ENCODE data around the gene SERINC5.
"Not testable (repeated sequence)": the region's sequence is repeated elsewhere in the genome, so short reads cannot be mapped to it uniquely, and the experiment has no call there.

Gene SERINC5

GRCh38 chr5:80172067-80172695 lies 83.7 kb downstream of the SERINC5 start:
- Histone ChIP-seq H3K4me3 (ENCODE audit: extremely low read depth, insufficient read depth, low read length, poor library complexity, severe bottlenecking) (no peak overlapping the region), H3K27ac (ENCODE audit: low read depth, low read length, severe bottlenecking) (no peak overlapping the region), H3K4me1 (ENCODE audit: control insufficient read depth, insufficient read depth, low read length, poor library complexity, severe bottlenecking) (no peaks in the 10 kb centered on the region), H3K9me3 (ENCODE audit: control insufficient read depth, low read length) (no peaks in the 10 kb centered on the region), H3K36me3 (ENCODE audit: control insufficient read depth, insufficient read depth, low read length) (peaks cover 37% of the 10 kb centered on the region)
- 81 to 100% methylated on average over 5 to 8 of the region's 9 CpGs for WGBS, 2 experiments (ENCODE audit: insufficient coverage in 2 of 2)

- Histone ChIP-seq H3K36me3 (ENCODE audit: control insufficient read depth, insufficient read depth, low read length) (peaks cover 33% of the 10 kb centered on the region), H3K4me3 (ENCODE audit: extremely low read depth, insufficient read depth, low read length, poor library complexity, severe bottlenecking) (no peak overlapping the region), H3K9me3 (ENCODE audit: control insufficient read depth, low read length) (no peaks in the 10 kb centered on the region), H3K4me1 (ENCODE audit: control insufficient read depth, insufficient read depth, low read length, poor library complexity, severe bottlenecking) (no peaks in the 10 kb centered on the region), H3K27ac (ENCODE audit: low read depth, low read length, severe bottlenecking) (no peak overlapping the region)
- WGBS, 2 experiments (ENCODE audit: insufficient coverage in 2 of 2): 86 to 94% methylated on average over 2 of the region's 2 CpGs
Measured at GRCh38 chr5:80170117-80170535, 85.7 kb downstream of the SERINC5 start.

DNA sequence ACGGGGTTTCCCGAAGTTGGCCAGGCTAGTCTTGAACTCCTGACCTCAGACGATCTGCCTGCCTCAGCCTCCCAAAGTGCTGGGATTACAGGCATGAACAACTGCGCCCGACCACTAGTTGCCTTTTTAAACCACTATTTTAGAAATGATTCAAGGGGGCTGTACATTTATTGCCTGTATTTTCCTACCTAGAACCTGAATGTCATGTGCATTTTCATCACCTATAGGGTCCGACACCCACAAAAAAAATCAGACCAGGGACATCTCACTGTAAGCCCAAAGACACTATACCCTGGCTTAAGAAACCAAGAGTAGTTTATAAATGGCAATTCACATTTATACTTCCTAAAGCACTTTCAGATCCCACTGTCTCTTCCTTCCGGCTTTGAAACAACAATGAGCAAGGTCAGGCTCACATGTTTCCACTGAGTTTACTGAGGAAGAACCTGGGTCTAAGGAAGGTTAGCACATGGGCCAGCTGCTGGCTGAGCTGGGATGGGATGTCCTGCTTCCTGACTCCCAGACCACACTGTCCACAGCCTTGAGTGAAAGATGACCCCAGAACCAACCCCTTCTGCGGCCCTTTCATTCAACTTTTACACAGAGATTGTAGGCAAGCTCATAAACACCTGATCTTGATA lies 87.3 kb downstream of the SERINC5 start:
- no peak overlapping the region for H3K4me3 ChIP-seq (ENCODE audit: extremely low read depth, insufficient read depth, low read length, poor library complexity, severe bottlenecking)
- no peak overlapping the region for H3K27ac ChIP-seq (ENCODE audit: low read depth, low read length, severe bottlenecking)
- H3K4me1 ChIP-seq (ENCODE audit: control insufficient read depth, insufficient read depth, low read length, poor library complexity, severe bottlenecking): no peaks in the 10 kb centered on the region
- H3K36me3 ChIP-seq (ENCODE audit: control insufficient read depth, insufficient read depth, low read length): peaks cover 39% of the 10 kb centered on the region
- no peaks in the 10 kb centered on the region for H3K9me3 ChIP-seq (ENCODE audit: control insufficient read depth, low read length)
- WGBS, 2 experiments (ENCODE audit: insufficient coverage in 2 of 2): 96 to 100% methylated on average over 4 to 6 of the region's 8 CpGs

GRCh38 chr5:80165452-80165851 lies 90.4 kb downstream of the SERINC5 start:
- H3K4me3 ChIP-seq (ENCODE audit: extremely low read depth, insufficient read depth, low read length, poor library complexity, severe bottlenecking): no peak overlapping the region
- H3K36me3 ChIP-seq (ENCODE audit: control insufficient read depth, insufficient read depth, low read length): peaks cover 41% of the 10 kb centered on the region
- 80% methylated on average over 1 of the region's 3 CpGs; no CpG with 5 or more reads in 1 of the 2 experiments for WGBS, 2 experiments (ENCODE audit: insufficient coverage in 2 of 2)
- H3K9me3 ChIP-seq (ENCODE audit: control insufficient read depth, low read length): no peaks in the 10 kb centered on the region
- no peak overlapping the region for H3K27ac ChIP-seq (ENCODE audit: low read depth, low read length, severe bottlenecking)
- no peaks in the 10 kb centered on the region for H3K4me1 ChIP-seq (ENCODE audit: control insufficient read depth, insufficient read depth, low read length, poor library complexity, severe bottlenecking)

- no peak overlapping the region for H3K27ac ChIP-seq (ENCODE audit: low read depth, low read length, severe bottlenecking)
- H3K4me1 ChIP-seq (ENCODE audit: control insufficient read depth, insufficient read depth, low read length, poor library complexity, severe bottlenecking): peaks cover 5% of the 10 kb centered on the region
- no peak overlapping the region for H3K4me3 ChIP-seq (ENCODE audit: extremely low read depth, insufficient read depth, low read length, poor library complexity, severe bottlenecking)
- H3K9me3 ChIP-seq (ENCODE audit: control insufficient read depth, low read length): no peaks in the 10 kb centered on the region
- peaks cover 34% of the 10 kb centered on the region for H3K36me3 ChIP-seq (ENCODE audit: control insufficient read depth, insufficient read depth, low read length)
- no CpG with 5 or more reads among the region's 1 CpG for WGBS, 2 experiments (ENCODE audit: insufficient coverage in 2 of 2)
Measured at GRCh38 chr5:80161165-80161564, 94.7 kb downstream of the SERINC5 start.

GRCh38 chr5:80160242-80160641 lies 95.6 kb downstream of the SERINC5 start:
- H3K4me3 ChIP-seq (ENCODE audit: extremely low read depth, insufficient read depth, low read length, poor library complexity, severe bottlenecking): no peak overlapping the region
- peaks cover 34% of the 10 kb centered on the region for H3K36me3 ChIP-seq (ENCODE audit: control insufficient read depth, insufficient read depth, low read length)
- WGBS, 2 experiments (ENCODE audit: insufficient coverage in 2 of 2): 100% methylated on average over 2 of the region's 3 CpGs; no CpG with 5 or more reads in 1 of the 2 experiments
- no peaks in the 10 kb centered on the region for H3K9me3 ChIP-seq (ENCODE audit: control insufficient read depth, low read length)
- H3K27ac ChIP-seq (ENCODE audit: low read depth, low read length, severe bottlenecking): no peak overlapping the region
- H3K4me1 ChIP-seq (ENCODE audit: control insufficient read depth, insufficient read depth, low read length, poor library complexity, severe bottlenecking): peaks cover 5% of the 10 kb centered on the region

- H3K27ac ChIP-seq (ENCODE audit: low read depth, low read length, severe bottlenecking): no peak overlapping the region
- H3K36me3 ChIP-seq (ENCODE audit: control insufficient read depth, insufficient read depth, low read length): peaks cover 28% of the 10 kb centered on the region
- 50 to 83% methylated on average over 1 of the region's 3 CpGs for WGBS, 2 experiments (ENCODE audit: insufficient coverage in 2 of 2)
Measured at GRCh38 chr5:80159133-80159815, 96.6 kb downstream of the SERINC5 start.

GRCh38 chr5:80156156-80156555 lies 99.7 kb downstream of the SERINC5 start:
- H3K36me3 ChIP-seq (ENCODE audit: control insufficient read depth, insufficient read depth, low read length): peaks cover 16% of the 10 kb centered on the region
- peak overlapping the region; percentile 71 for H3K27ac ChIP-seq (ENCODE audit: low read depth, low read length, severe bottlenecking)
- H3K4me1 ChIP-seq (ENCODE audit: control insufficient read depth, insufficient read depth, low read length, poor library complexity, severe bottlenecking): peaks cover 5% of the 10 kb centered on the region
- H3K9me3 ChIP-seq (ENCODE audit: control insufficient read depth, low read length): no peaks in the 10 kb centered on the region
- WGBS, 2 experiments (ENCODE audit: insufficient coverage in 2 of 2): 29 to 63% methylated on average over 2 to 3 of the region's 5 CpGs
- no peak overlapping the region for H3K4me3 ChIP-seq (ENCODE audit: extremely low read depth, insufficient read depth, low read length, poor library complexity, severe bottlenecking)

More at GRCh38 chr5:80159133-80159815, 96.6 kb downstream of the SERINC5 start:
- Histone ChIP-seq H3K4me3 (ENCODE audit: extremely low read depth, insufficient read depth, low read length, poor library complexity, severe bottlenecking) (no peak overlapping the region), H3K9me3 (ENCODE audit: control insufficient read depth, low read length) (no peaks in the 10 kb centered on the region), H3K4me1 (ENCODE audit: control insufficient read depth, insufficient read depth, low read length, poor library complexity, severe bottlenecking) (peaks cover 5% of the 10 kb centered on the region)

DNA sequence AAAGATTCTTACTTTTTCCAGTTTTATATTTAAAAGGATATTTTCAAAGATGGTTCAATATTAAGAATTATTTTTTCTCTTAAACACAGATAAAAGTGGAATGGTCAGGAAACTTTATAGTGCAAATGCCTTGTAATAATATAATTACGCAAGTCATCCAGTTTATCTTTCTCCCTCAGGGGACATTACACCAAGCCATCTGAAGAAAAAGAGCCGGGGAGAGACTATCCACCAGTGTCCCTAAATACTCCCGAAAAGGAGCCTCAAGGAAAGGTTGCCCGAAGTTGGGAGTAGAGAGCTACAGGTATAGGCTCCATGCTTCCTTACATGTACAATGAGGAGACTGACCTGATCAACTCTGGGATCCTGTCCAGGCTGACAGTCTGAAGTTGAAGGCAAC lies 101.1 kb downstream of the SERINC5 start:
- no peak overlapping the region for H3K4me3 ChIP-seq (ENCODE audit: extremely low read depth, insufficient read depth, low read length, poor library complexity, severe bottlenecking)
- peaks cover 5% of the 10 kb centered on the region for H3K4me1 ChIP-seq (ENCODE audit: control insufficient read depth, insufficient read depth, low read length, poor library complexity, severe bottlenecking)
- WGBS, 2 experiments (ENCODE audit: insufficient coverage in 2 of 2): 93 to 100% methylated on average over 1 to 3 of the region's 4 CpGs
- no peaks in the 10 kb centered on the region for H3K9me3 ChIP-seq (ENCODE audit: control insufficient read depth, low read length)
- peaks cover 25% of the 10 kb centered on the region for H3K36me3 ChIP-seq (ENCODE audit: control insufficient read depth, insufficient read depth, low read length)
- H3K27ac ChIP-seq (ENCODE audit: low read depth, low read length, severe bottlenecking): no peak overlapping the region

DNA sequence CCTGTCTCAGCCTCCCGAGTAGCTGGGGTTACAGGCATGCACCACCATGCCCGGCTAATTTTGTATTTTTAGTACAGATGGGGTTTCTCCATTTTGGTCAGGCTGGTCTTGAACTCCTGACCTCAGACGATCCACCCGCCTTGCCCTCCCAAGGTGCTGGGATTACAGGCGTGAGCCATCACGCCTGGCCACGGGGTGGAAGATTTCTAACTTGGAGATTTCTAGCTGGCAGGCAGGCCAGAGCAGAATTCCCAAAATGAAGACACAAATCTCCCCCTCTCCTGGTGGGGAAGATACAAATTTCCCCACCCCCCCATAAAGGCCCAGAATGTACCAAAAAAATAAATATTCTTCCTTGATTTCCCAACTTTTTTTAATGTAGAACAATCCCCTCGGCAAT lies 101.6 kb downstream of the SERINC5 start:
- not testable (repeated sequence) for H3K4me3 ChIP-seq (ENCODE audit: extremely low read depth, insufficient read depth, low read length, poor library complexity, severe bottlenecking)
- 86 to 100% methylated on average over 3 to 5 of the region's 8 CpGs for WGBS, 2 experiments (ENCODE audit: insufficient coverage in 2 of 2)

More for the DNA sequence above, 101.6 kb downstream of the SERINC5 start:
- not testable (repeated sequence) for H3K4me1 ChIP-seq (ENCODE audit: control insufficient read depth, insufficient read depth, low read length, poor library complexity, severe bottlenecking); H3K9me3 ChIP-seq (ENCODE audit: control insufficient read depth, low read length); H3K27ac ChIP-seq (ENCODE audit: low read depth, low read length, severe bottlenecking)
- peaks cover 29% of the 10 kb centered on the region for H3K36me3 ChIP-seq (ENCODE audit: control insufficient read depth, insufficient read depth, low read length)

Data from mesodermal cell (in vitro differentiated cells).